NCI-H460 (cell line): ENCODE data around the gene VIL1. TPM values are rescaled to one million over a fixed set of nuclear protein-coding genes. Genes with fewer than 3 reads are reported as not detected.

Source experiments
- DNase-seq: peaks from one replicate; pipeline ENCODE4 v3.0.0-alpha.2; 2016; ENCODE audit warnings: low read depth; ENCODE audit errors: extremely low read depth
- small RNA-seq, 2 experiments: library from RNA; depleted of rRNA; stranded (forward); fragments of <200 nt; gene quantifications; one replicate each; pipeline ENCODE3, GENCODE V24; 2014
- total RNA-seq: library from RNA; depleted of rRNA; stranded (reverse); fragments of >200 nt; shearing (Covaris generic); gene quantifications from 2 replicates; pipeline ENCODE4 v1.2.3, GENCODE V29; 2014; rRNA removed

The VIL1 gene
- total RNA-seq, 1 experiment from 2014 or later = 0.02 TPM

GRCh38 chr2:218479595-218479994, 60.7 kb downstream of the VIL1 start:
- DNase-seq = no peak

GRCh38 chr2:218482651-218483050, 63.7 kb downstream of the VIL1 start:
- DNase-seq = no peak

GRCh38 chr2:218485986-218486667, 67.2 kb downstream of the VIL1 start:
- no peak for DNase-seq

GRCh38 chr2:218500501-218501060, 81.7 kb downstream of the VIL1 start:
- DNase-seq = no peak

- no peak for DNase-seq
Observed at GRCh38 chr2:218501665-218502064, 82.7 kb downstream of the VIL1 start.

Small RNAs within 50 kb of the gene (small RNA-seq; reads per million reads assigned to genes)
- gene MIR26B = 23.1 to 462 reads per million in 2 experiments

Other genes with a start within 250 kb of the VIL1 start
- 231 and 247 TPM in 2 replicates for gene ARPC2, start 201.9 kb upstream of the VIL1 start, total RNA-seq
- gene GPBAR1, start 158.1 kb upstream of the VIL1 start, total RNA-seq = 0.15 TPM in 1 of 2 replicates, not detected in the other
- gene AAMP, start 149.0 kb upstream of the VIL1 start, total RNA-seq = 115 and 122 TPM in 2 replicates
- gene PNKD, start 148.6 kb upstream of the VIL1 start, total RNA-seq = 21.6 and 28.4 TPM in 2 replicates
- 107 and 124 TPM in 2 replicates for gene TMBIM1, start 126.6 kb upstream of the VIL1 start, total RNA-seq
- 0.59 TPM in 1 of 2 replicates, not detected in the other for gene CATIP, start 62.3 kb upstream of the VIL1 start, total RNA-seq
- 0.32 and 1.2 TPM in 2 replicates for gene SLC11A1, start 36.9 kb upstream of the VIL1 start, total RNA-seq
- gene CTDSP1, start 19.3 kb upstream of the VIL1 start, total RNA-seq = 63.8 and 68.7 TPM in 2 replicates
- 11.2 and 14.6 TPM in 2 replicates for gene USP37, start 149.2 kb downstream of the VIL1 start, total RNA-seq
- 78.5 and 85.3 TPM in 2 replicates for gene CNOT9, start 149.7 kb downstream of the VIL1 start, total RNA-seq
- gene PLCD4, start 188.8 kb downstream of the VIL1 start, total RNA-seq = 2.8 and 7.6 TPM in 2 replicates
- gene ZNF142, start 240.5 kb downstream of the VIL1 start, total RNA-seq = 15.7 and 17.5 TPM in 2 replicates
- gene BCS1L, start 240.6 kb downstream of the VIL1 start, total RNA-seq = 32.1 and 40.2 TPM in 2 replicates